Neutrophil (primary cell): Measurements from ENCODE around the gene UEVLD.

Source experiments
- H3K27ac ChIP-seq: fragments of 200-600 bp; sonication (generic); 2 replicates; pipeline ENCODE4 v1.5.1; 2016; ENCODE audit warnings: mild to moderate bottlenecking, moderate library complexity
- H3K27me3 ChIP-seq: fragments of 200-600 bp; sonication (generic); 2 replicates; pipeline ENCODE4 v1.6.0; 2016; ENCODE audit warnings: mild to moderate bottlenecking
- H3K36me3 ChIP-seq: fragments of 200-600 bp; sonication (generic); 2 replicates; pipeline ENCODE4 v1.5.1; 2017
- H3K4me1 ChIP-seq, 2 experiments: fragments of 200-600 bp in 1 of 2; sonication (generic) in 1 of 2; 1 replicate in 1 of 2; 2 replicates in 1 of 2; pipeline versions ENCODE4 v1.5.1 to v1.6.1; 2013 to 2016; ENCODE audit warnings: low read depth in 1 of 2, low read length in 1 of 2, mild to moderate bottlenecking in 1 of 2, moderate library complexity in 1 of 2; ENCODE audit not compliant: control insufficient read depth in 1 of 2, insufficient read depth in 1 of 2
- H3K4me3 ChIP-seq, 2 experiments: fragments of 200-600 bp in 1 of 2; sonication (generic) in 1 of 2; 1 replicate in 1 of 2; 2 replicates in 1 of 2; pipeline ENCODE4 v1.5.1; 2013 to 2016; ENCODE audit warnings: low read depth in 1 of 2, low read length in 1 of 2, mild to moderate bottlenecking in 1 of 2, moderate library complexity in 1 of 2
- H3K9me3 ChIP-seq: fragments of 200-600 bp; sonication (generic); 2 replicates; pipeline ENCODE4 v1.5.1; 2016
- CTCF ChIP-seq: fragments of 200-600 bp; sonication (generic); IDR thresholded peaks from 2 replicates; pipeline ENCODE4 v1.5.1; 2016; ENCODE audit warnings: antibody characterized with exemption

Gene UEVLD

GRCh38 chr11:18588297-18589252 is at the start of gene UEVLD:
UEVLD (minus strand) TSS chr11:18588734; CDS start chr11:18588654, 80 bp downstream.
- Histone ChIP-seq H3K27ac (peak within 1 kb of the TSS; percentile 76), H3K36me3 (no peaks in the 10 kb centered on the region), H3K9me3 (no peaks in the 10 kb centered on the region), H3K4me1 (peaks cover 11 to 16% of the 10 kb centered on the region in 2 experiments), H3K4me3 (peak within 1 kb of the TSS; percentile 76 to 90), H3K27me3 (no peaks in the 10 kb centered on the region)
- TF ChIP-seq CTCF: no peak

- TF ChIP-seq CTCF: peak; percentile 74
- Histone ChIP-seq H3K4me1 (peaks cover 18 to 22% of the 10 kb centered on the region in 2 experiments), H3K4me3 (peak within 1 kb of the TSS; percentile 87 to 98), H3K9me3 (no peaks in the 10 kb centered on the region), H3K36me3 (no peaks in the 10 kb centered on the region), H3K27ac (peak within 1 kb of the TSS; percentile 94), H3K27me3 (peaks cover 17% of the 10 kb centered on the region)
Measured at GRCh38 chr11:18634140-18635032, 45.9 kb upstream of the UEVLD start, which contains the start of gene SPTY2D1. SPTY2D1 (minus strand) TSS chr11:18634342; CDS start chr11:18634257, 85 bp downstream.

- Histone ChIP-seq H3K4me3 (peak overlapping the region; percentile 87 to 98), H3K27me3 (peaks cover 17% of the 10 kb centered on the region), H3K4me1 (peaks cover 18 to 22% of the 10 kb centered on the region in 2 experiments), H3K36me3 (no peaks in the 10 kb centered on the region), H3K9me3 (no peaks in the 10 kb centered on the region), H3K27ac (peak overlapping the region; percentile 94)
- TF ChIP-seq CTCF: no peak
Measured at GRCh38 chr11:18633256-18634139, 45.0 kb upstream of the UEVLD start.

GRCh38 chr11:18632841-18633240 is 44.3 kb upstream of the UEVLD start:
- H3K27ac ChIP-seq: no peak overlapping the region
- peak overlapping the region in 1 of 2 experiments; percentile 87 for H3K4me3 ChIP-seq
- peaks cover 17% of the 10 kb centered on the region for H3K27me3 ChIP-seq
- no peaks in the 10 kb centered on the region for H3K9me3 ChIP-seq
- no peak for TF ChIP-seq CTCF
- no peaks in the 10 kb centered on the region for H3K36me3 ChIP-seq
- peaks cover 18 to 22% of the 10 kb centered on the region in 2 experiments for H3K4me1 ChIP-seq
